Myocyte (in vitro differentiated cells): Measurements from ENCODE around the gene ARHGAP9. TPM values are rescaled to one million over a fixed set of nuclear protein-coding genes. Genes with fewer than 3 reads are reported as not detected.
"Not testable (repeated sequence)": the region's sequence is repeated elsewhere in the genome, so short reads cannot be mapped to it uniquely, and the experiment has no call there.

Experiments used
- DNase-seq: peaks from one replicate; pipeline ENCODE4 v3.0.0-alpha.2; 2012; ENCODE audit warnings: low read depth
- total RNA-seq: library from RNA; depleted of rRNA; stranded (reverse); fragments of >200 nt; gene quantifications from 2 replicates; pipeline ENCODE4 v1.2.3, GENCODE V29; 2014

Gene ARHGAP9
- total RNA-seq, 1 donor from 2014 or later: 9.8 TPM

- DNase-seq: peak; percentile 97
Observed at GRCh38 chr12:57459055-57459749, 20.5 kb downstream of the ARHGAP9 start.

GRCh38 chr12:57458665-57459054, 21.0 kb downstream of the ARHGAP9 start:
- DNase-seq: no peak

GRCh38 chr12:57456737-57457490, 22.8 kb downstream of the ARHGAP9 start:
- DNase-seq: peak; percentile 70

- DNase-seq: peak; percentile 59
Observed at GRCh38 chr12:57456145-57456700, 23.4 kb downstream of the ARHGAP9 start.

GRCh38 chr12:57455374-57456144, 24.1 kb downstream of the ARHGAP9 start:
- DNase-seq: peak; percentile 79

GRCh38 chr12:57454566-57455373, 24.9 kb downstream of the ARHGAP9 start, which contains the start of gene INHBE:
TSS of gene INHBE (plus strand) at chr12:57455307. CDS start at chr12:57455537, 230 bp downstream.
- peak; percentile 97 for DNase-seq

- DNase-seq: no peak
Observed at GRCh38 chr12:57454213-57454565, 25.5 kb downstream of the ARHGAP9 start.

- peak; percentile 88 for DNase-seq
Observed at GRCh38 chr12:57452937-57453509, 26.6 kb downstream of the ARHGAP9 start.

GRCh38 chr12:57452181-57452936, 27.3 kb downstream of the ARHGAP9 start:
- peak; percentile 94 for DNase-seq

- peak; percentile 59 for DNase-seq
Observed at GRCh38 chr12:57451233-57451778, 28.4 kb downstream of the ARHGAP9 start.

GRCh38 chr12:57450057-57450456, 29.6 kb downstream of the ARHGAP9 start:
- DNase-seq: no peak

- DNase-seq: no peak
Observed at GRCh38 chr12:57449375-57449774, 30.3 kb downstream of the ARHGAP9 start.

- DNase-seq: no peak
Observed at GRCh38 chr12:57448669-57449068, 31.0 kb downstream of the ARHGAP9 start.

- DNase-seq: no peak
Observed at GRCh38 chr12:57446292-57446960, 33.2 kb downstream of the ARHGAP9 start.

- no peak for DNase-seq
Observed at GRCh38 chr12:57444744-57445143, 34.9 kb downstream of the ARHGAP9 start.

GRCh38 chr12:57444337-57444736, 35.3 kb downstream of the ARHGAP9 start:
- DNase-seq: not testable (repeated sequence)

- no peak for DNase-seq
Observed at GRCh38 chr12:57441846-57442427, 37.7 kb downstream of the ARHGAP9 start.

GRCh38 chr12:57441393-57441792, 38.3 kb downstream of the ARHGAP9 start:
- DNase-seq: not testable (repeated sequence)
